Natural killer cell (primary cell): Measurements from ENCODE around the gene SHISAL2A. TPM values are rescaled to one million over a fixed set of nuclear protein-coding genes. Genes with fewer than 3 reads are reported as not detected.

Experiments
- ATAC-seq, 3 donors: fragments of 150-1000 bp in 2 of 3; fragments of 200-7000 bp in 1 of 3; cut with Tn5 transposase; 1 replicate in 1 of 3; 2 replicates in 2 of 3; pipeline ENCODE4 v1.10.0; 2021; ENCODE audit warnings: mild to moderate bottlenecking in 2 of 3, moderate library complexity in 2 of 3
- DNase-seq, 2 donors: peaks; one replicate each; pipeline versions ENCODE4 v3.0.0 to v3.0.0-alpha.2; 2013 to 2021; ENCODE audit warnings: mixed read lengths in 1 of 2
- H3K27ac ChIP-seq: one replicate; pipeline ENCODE4 v1.5.1; 2013; ENCODE audit warnings: mild to moderate bottlenecking, low read length
- H3K27me3 ChIP-seq: one replicate; pipeline ENCODE4 v1.6.1; 2013; ENCODE audit warnings: low read length; ENCODE audit not compliant: control insufficient read depth, insufficient read depth
- H3K36me3 ChIP-seq: one replicate; pipeline ENCODE4 v1.6.1; 2013; ENCODE audit warnings: low read length; ENCODE audit not compliant: control insufficient read depth, insufficient read depth
- H3K4me1 ChIP-seq: one replicate; pipeline ENCODE4 v1.6.1; 2013; ENCODE audit warnings: low read length; ENCODE audit not compliant: control insufficient read depth, insufficient read depth
- H3K4me3 ChIP-seq: one replicate; pipeline ENCODE4 v1.5.1; 2013; ENCODE audit warnings: low read length
- H3K9me3 ChIP-seq: one replicate; pipeline ENCODE4 v1.6.1; 2013; ENCODE audit warnings: low read length; ENCODE audit not compliant: control insufficient read depth, insufficient read depth
- H3K27ac Mint-ChIP-seq, 2 donors: one replicate each; pipeline ENCODE4 v1.8.0; 2022; ENCODE audit warnings: mild to moderate bottlenecking in 2 of 2, mixed read lengths in 2 of 2, moderate library complexity in 1 of 2
- H3K27me3 Mint-ChIP-seq, 2 donors: one replicate each; pipeline ENCODE4 v1.8.0; 2022; ENCODE audit warnings: low read depth in 2 of 2, mixed read lengths in 2 of 2
- H3K36me3 Mint-ChIP-seq: one replicate; pipeline ENCODE4 v1.8.0; 2022; ENCODE audit warnings: mixed read lengths
- H3K4me1 Mint-ChIP-seq, 2 donors: one replicate each; pipeline ENCODE4 v1.8.0; 2022; ENCODE audit warnings: mixed read lengths in 2 of 2
- H3K4me3 Mint-ChIP-seq: one replicate; pipeline ENCODE4 v1.8.0; 2022; ENCODE audit warnings: mild to moderate bottlenecking, moderate library complexity, mixed read lengths
- H3K9me3 Mint-ChIP-seq, 2 donors: one replicate each; pipeline ENCODE4 v1.8.0; 2022; ENCODE audit warnings: mixed read lengths in 2 of 2
- CTCF ChIP-seq: fragments of 200-600 bp; IDR thresholded peaks from one replicate; pipeline ENCODE4 v1.8.0; 2022; ENCODE audit warnings: antibody characterized with exemption
- WGBS: methylation state at CpG from one replicate; pipeline ENCODE4 v1.1.7; 2013; ENCODE audit warnings: missing lambda C conversion rate; ENCODE audit not compliant: insufficient coverage; 5-methylcytosine and 5-hydroxymethylcytosine counted together
- intact Hi-C: fragments of 100-400 bp; cut with micrococcal nuclease; formaldehyde crosslinking; loops from one replicate; pipeline ENCODE4 v1.14.2; 2022
- total RNA-seq, 4 donors: library from RNA; stranded (reverse); fragments of 120-200 nt in 1 of 4; gene quantifications; one replicate each; pipeline versions ENCODE4 v1.2.3 to v1.2.4, GENCODE V29; 2013 to 2022

Gene SHISAL2A
- total RNA-seq, 3 donors from 2014 or later (not counting 1 experiment from before 2014, with no cell fraction given) = 14.0 to 31.4 (median 16.2) TPM

GRCh38 chr1:52631759-52632331 is 1.1 kb upstream of the SHISAL2A start:
- Mint-ChIP-seq H3K4me1 (peaks cover 74 to 76% of the 10 kb centered on the region in 2 donors), H3K27ac (peak overlapping the region; percentile 96 to 98), H3K36me3 (no peaks in the 10 kb centered on the region), H3K4me3 (peak overlapping the region; percentile 86), H3K9me3 (no peaks in the 10 kb centered on the region), H3K27me3 (no peaks in the 10 kb centered on the region)
- WGBS = 56% methylated on average over 8 of the region's 8 CpGs
- intact Hi-C loops = loop anchor here (10.0 kb wide), 2 partner anchors 53 to 1657 kb away; partner anchors contain the start of gene CDKN2C
- DNase-seq (peak; percentile 19 to 22), ATAC-seq (no peak)
- Histone ChIP-seq H3K27ac (peak overlapping the region; percentile 85), H3K36me3 (peaks cover 6% of the 10 kb centered on the region), H3K4me1 (peaks cover 58% of the 10 kb centered on the region), H3K4me3 (peak overlapping the region; percentile 30), H3K9me3 (no peaks in the 10 kb centered on the region), H3K27me3 (no peaks in the 10 kb centered on the region)
- no peak for TF ChIP-seq CTCF

- no peaks in the 10 kb centered on the region for H3K9me3 Mint-ChIP-seq
- peaks cover 80 to 81% of the 10 kb centered on the region in 2 donors for H3K4me1 Mint-ChIP-seq
- H3K4me3 Mint-ChIP-seq = peak overlapping the region; percentile 79
- DNase-seq = peak; percentile 50 to 65
- under 1% methylated on average over 52 of the region's 52 CpGs for WGBS
- ATAC-seq = peak; percentile 16 to 36 (median 33)
- peaks cover 73% of the 10 kb centered on the region for H3K4me1 ChIP-seq
- no peaks in the 10 kb centered on the region for H3K9me3 ChIP-seq
- no peaks in the 10 kb centered on the region for H3K36me3 Mint-ChIP-seq
- intact Hi-C loops = loop anchor here (10.0 kb wide), 2 partner anchors 51 to 1659 kb away; partner anchors contain the start of gene CDKN2C
- peaks cover 6% of the 10 kb centered on the region for H3K36me3 ChIP-seq
- H3K27me3 ChIP-seq = no peaks in the 10 kb centered on the region
- peak overlapping the region; percentile 41 for H3K4me3 ChIP-seq
- no peaks in the 10 kb centered on the region for H3K27me3 Mint-ChIP-seq
- TF ChIP-seq CTCF = no peak
- H3K27ac ChIP-seq = peak overlapping the region; percentile 85
- H3K27ac Mint-ChIP-seq = peak overlapping the region; percentile 96 to 98
Observed at GRCh38 chr1:52633291-52633754, 355 bp downstream of the SHISAL2A start.

GRCh38 chr1:52634111-52634510 is 1.1 kb downstream of the SHISAL2A start:
- H3K4me3 ChIP-seq = peak overlapping the region; percentile 41
- DNase-seq = peak in 1 of 2 donors; percentile 41
- H3K4me1 ChIP-seq = peaks cover 78% of the 10 kb centered on the region
- peaks cover 2% of the 10 kb centered on the region for H3K36me3 ChIP-seq
- 42% methylated on average over 4 of the region's 4 CpGs for WGBS
- H3K27ac ChIP-seq = peak overlapping the region; percentile 85
- no peak for ATAC-seq
- H3K36me3 Mint-ChIP-seq = no peaks in the 10 kb centered on the region
- peak overlapping the region; percentile 79 for H3K4me3 Mint-ChIP-seq
- intact Hi-C loops = loop anchor here (10.0 kb wide), 2 partner anchors 51 to 1659 kb away; partner anchors contain the start of gene CDKN2C
- peak overlapping the region; percentile 96 to 98 for H3K27ac Mint-ChIP-seq
- H3K9me3 Mint-ChIP-seq = no peaks in the 10 kb centered on the region
- no peaks in the 10 kb centered on the region for H3K27me3 ChIP-seq
- H3K9me3 ChIP-seq = no peaks in the 10 kb centered on the region
- H3K4me1 Mint-ChIP-seq = peaks cover 78 to 85% of the 10 kb centered on the region in 2 donors
- H3K27me3 Mint-ChIP-seq = no peaks in the 10 kb centered on the region
- TF ChIP-seq CTCF = no peak
